ENCODE results near the gene PRM3. TPM values are rescaled to one million over a fixed set of nuclear protein-coding genes. Genes with fewer than 3 reads are reported as not detected.

PRM3 gene
- total and polyA plus RNA-seq, 12 donors: not detected

DNA sequence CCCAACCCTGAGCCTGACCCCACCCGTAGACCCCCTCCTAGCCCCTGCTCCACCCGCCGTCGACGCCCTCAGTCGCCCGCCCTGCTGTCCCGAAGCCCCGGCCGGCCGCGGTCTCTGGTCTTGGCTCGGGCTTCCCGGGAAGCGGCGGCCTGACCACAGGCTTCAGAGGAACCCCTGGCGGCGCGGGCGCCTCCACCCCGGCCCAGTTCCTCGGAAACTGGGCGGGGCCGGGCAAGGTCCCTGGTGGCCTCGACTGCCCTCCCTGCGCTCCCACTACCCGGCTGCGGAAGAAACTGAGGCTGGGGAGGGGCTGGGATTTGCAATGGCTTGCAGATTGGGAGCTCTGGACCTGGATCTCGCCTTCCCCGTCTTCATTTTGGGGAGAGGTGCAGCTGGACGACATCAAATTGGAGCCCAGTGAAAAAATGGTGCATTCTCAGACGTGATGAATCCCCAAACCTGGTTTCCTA lies 16.7 kb downstream of the PRM3 start:
- no peaks in the 10 kb centered on the region for H3K36me3 ChIP-seq (replicated peaks in 1 of 2)
- H3K4me1 ChIP-seq (replicated peaks in 1 of 2): peaks cover 0 to 38% of the 10 kb centered on the region in 2 donors
- DNase-seq: peak in 5 of 7 donors; percentile 63 to 71 (median 69)
- intact Hi-C loops (cut with DNase I): loop anchor here (2.0 to 10.0 kb wide), 4 partner anchors 98 to 289 kb away; no protein-coding TSS in a partner anchor
- peak overlapping the region; percentile 85 to 98 (median 96) for H3K27ac ChIP-seq
- no peaks in the 10 kb centered on the region for H3K9me3 ChIP-seq (replicated peaks in 1 of 3)
- 0% methylated on average over 4 to 32 of the region's 32 CpGs for WGBS, 4 donors
- TF ChIP-seq CTCF (IDR thresholded peaks at IDR 0.05): no peak
- no peak for TF ChIP-seq POLR2A (IDR thresholded peaks at IDR 0.05)
- peak overlapping the region; percentile 39 to 93 (median 60) for H3K4me3 ChIP-seq
- no peaks in the 10 kb centered on the region for H3K27me3 ChIP-seq

- 0 to 1% (median 1%) methylated on average over 20 to 100 of the region's 100 CpGs for WGBS, 4 donors
- TF ChIP-seq POLR2A (IDR thresholded peaks at IDR 0.05) (peak; percentile 96), CTCF (IDR thresholded peaks at IDR 0.05) (peak; percentile 51 to 99 (median 78))
- Histone ChIP-seq H3K27ac (peak within 1 kb of the TSS; percentile 85 to 98 (median 96)), H3K36me3 (replicated peaks in 1 of 2) (no peaks in the 10 kb centered on the region), H3K4me3 (peak within 1 kb of the TSS; percentile 39 to 93 (median 60)), H3K9me3 (replicated peaks in 1 of 3) (no peaks in the 10 kb centered on the region), H3K4me1 (replicated peaks in 1 of 2) (peaks cover 0 to 38% of the 10 kb centered on the region in 2 donors), H3K27me3 (no peaks in the 10 kb centered on the region)
- DNase-seq: peak; percentile 76 to 90 (median 85)
- intact Hi-C loops (cut with DNase I): loop anchor here (2.0 to 10.0 kb wide), 4 partner anchors 99 to 289 kb away; no protein-coding TSS in a partner anchor
Measured at GRCh38 chr16:11255737-11256660, 17.4 kb downstream of the PRM3 start, which contains the start of gene SOCS1. Gene SOCS1, minus strand, starts transcription at chr16:11256204. Its CDS starts 726 bp downstream, at chr16:11255478.

DNA sequence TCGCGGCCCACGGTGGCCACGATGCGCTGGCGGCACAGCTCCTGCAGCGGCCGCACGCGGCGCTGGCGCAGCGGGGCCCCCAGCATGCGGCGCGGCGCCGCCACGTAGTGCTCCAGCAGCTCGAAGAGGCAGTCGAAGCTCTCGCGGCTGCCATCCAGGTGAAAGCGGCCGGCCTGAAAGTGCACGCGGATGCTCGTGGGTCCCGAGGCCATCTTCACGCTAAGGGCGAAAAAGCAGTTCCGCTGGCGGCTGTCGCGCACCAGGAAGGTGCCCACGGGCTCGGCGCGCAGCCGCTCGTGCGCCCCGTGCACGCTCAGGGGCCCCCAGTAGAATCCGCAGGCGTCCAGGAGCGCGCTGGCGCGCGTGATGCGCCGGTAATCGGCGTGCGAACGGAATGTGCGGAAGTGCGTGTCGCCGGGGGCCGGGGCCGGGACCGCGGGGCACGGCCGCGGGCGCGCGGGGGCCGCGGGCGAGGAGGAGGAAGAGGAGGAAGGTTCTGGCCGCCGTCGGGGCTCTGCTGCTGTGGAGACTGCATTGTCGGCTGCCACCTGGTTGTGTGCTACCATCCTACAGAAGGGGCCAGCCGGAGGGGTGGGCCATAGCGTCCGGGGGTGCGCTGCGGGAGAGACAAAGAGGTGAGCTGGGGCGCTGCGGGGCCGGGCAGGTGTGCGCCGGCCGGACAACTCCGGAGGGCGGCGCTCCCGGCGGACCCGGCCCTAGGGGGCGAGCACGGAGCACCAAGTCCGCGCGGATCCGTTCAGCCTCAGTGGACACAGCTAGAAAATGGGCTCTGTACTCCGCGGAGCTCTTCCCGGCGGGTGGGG lies 18.3 kb downstream of the PRM3 start:
- H3K4me3 ChIP-seq: peak overlapping the region; percentile 17 to 93 (median 50)
- peak; percentile 41 to 69 (median 49) for DNase-seq
- no peaks in the 10 kb centered on the region for H3K27me3 ChIP-seq
- H3K4me1 ChIP-seq (replicated peaks in 1 of 2): peaks cover 0 to 38% of the 10 kb centered on the region in 2 donors
- H3K27ac ChIP-seq: peak overlapping the region in 3 of 5 donors; percentile 96 to 98 (median 97)
- no peaks in the 10 kb centered on the region for H3K9me3 ChIP-seq (replicated peaks in 1 of 3)
- H3K36me3 ChIP-seq (replicated peaks in 1 of 2): no peaks in the 10 kb centered on the region
- TF ChIP-seq POLR2A (IDR thresholded peaks at IDR 0.05) (no peak), CTCF (IDR thresholded peaks at IDR 0.05) (peak in 2 of 6 experiments; percentile 9 to 22)
- WGBS, 4 donors: 1 to 3% (median 2%) methylated on average over 31 to 105 of the region's 105 CpGs; no CpG with 5 or more reads in 1 of the 4 donors
- intact Hi-C loops (cut with DNase I): loop anchor here (5.0 to 10.0 kb wide), 3 partner anchors 100 to 288 kb away; no protein-coding TSS in a partner anchor

Data from adrenal gland (tissue), 12 donors.